ENCODE data around the gene RPAP2.

DNA sequence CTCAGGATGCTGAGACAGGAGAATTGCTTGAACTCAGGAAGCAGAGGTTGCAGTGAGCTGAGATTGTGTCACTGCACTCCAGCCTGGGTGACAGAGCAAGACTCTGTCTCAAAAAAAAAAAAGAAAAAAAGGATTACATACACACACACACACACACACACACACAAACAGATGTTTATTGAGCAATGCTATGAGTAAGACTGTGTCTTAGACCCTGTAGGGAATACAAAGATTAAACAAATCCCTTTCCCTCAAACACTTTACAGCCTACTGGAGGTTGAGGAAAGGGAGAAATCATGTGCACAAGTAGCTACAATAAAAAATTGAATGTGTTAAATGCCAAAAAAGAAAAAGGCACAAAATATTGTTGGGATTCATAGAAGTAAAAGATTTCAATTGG, 58.1 kb downstream of the RPAP2 start:
- no peak for TF ChIP-seq CTCF (conservative IDR thresholded peaks at IDR 0.05; ENCODE audit: low read depth, low read length)
- no peak for TF ChIP-seq EZH2 (IDR thresholded peaks at IDR 0.05; ENCODE audit: borderline replicate concordance, low read depth, low read length, poor library complexity, severe bottlenecking)

Measured in A673 (cell line).